ENCODE data around the gene ZAP70.

GRCh38 chr2:97734061-97735051 lies 21.0 kb downstream of the ZAP70 start:
- no peak for TF ChIP-seq CTCF (IDR thresholded peaks at IDR 0.05)
- TF ChIP-seq EZH2 (IDR thresholded peaks at IDR 0.05; ENCODE audit: borderline replicate concordance, insufficient read depth, low read depth, low read length, poor library complexity, severe bottlenecking): no peak
